ENCODE results near the gene TSHZ3. TPM values are rescaled to one million over a fixed set of nuclear protein-coding genes. Genes with fewer than 3 reads are reported as not detected.

TSHZ3 gene
- total RNA-seq, 1 donor from 2014 or later, result 0.61 TPM

DNA sequence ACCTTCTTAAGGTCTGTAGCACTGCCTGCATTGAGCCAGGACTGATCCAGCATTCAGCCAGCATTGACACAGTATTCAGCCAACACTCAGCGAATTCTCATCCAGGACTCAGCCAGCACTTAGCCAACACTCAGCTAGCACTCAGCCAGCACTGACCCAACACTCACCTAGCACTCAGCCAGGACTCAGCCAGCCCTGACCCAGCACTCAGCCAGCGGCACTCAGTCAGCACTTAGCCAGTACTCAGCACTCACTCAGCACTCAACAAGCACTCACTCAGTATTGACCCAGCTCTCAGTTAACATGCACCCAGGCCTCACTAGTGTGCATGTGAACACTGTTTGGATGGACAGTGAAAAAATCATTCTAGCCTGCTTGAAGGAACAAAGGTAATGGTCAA is 55.0 kb downstream of the TSHZ3 start:
- intact Hi-C loops (cut with micrococcal nuclease), result no loop called here

DNA sequence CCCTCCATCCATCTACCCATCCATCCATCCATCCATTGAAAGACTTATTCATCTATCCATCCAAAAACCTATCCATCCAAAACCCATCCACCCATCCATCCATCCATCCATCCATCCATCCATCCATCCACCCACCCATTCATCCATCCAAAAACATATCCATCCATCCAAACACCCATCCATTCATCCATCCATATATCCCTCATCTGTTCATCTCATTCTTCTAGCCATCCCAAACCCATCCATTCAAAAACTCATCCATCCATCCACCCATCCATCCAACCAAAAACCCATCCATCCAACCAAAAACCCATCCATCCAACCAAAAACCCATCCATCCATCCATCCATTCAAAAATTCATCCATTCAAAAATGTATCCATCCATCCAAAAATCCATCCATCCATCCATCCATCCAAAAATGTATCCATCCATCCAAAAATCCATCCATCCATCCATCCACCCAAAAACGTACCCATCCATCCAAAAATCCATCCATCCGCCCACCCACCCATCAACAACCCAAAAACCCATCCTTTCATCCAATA is 56.5 kb downstream of the TSHZ3 start:
- intact Hi-C loops (cut with micrococcal nuclease), result no loop called here

DNA sequence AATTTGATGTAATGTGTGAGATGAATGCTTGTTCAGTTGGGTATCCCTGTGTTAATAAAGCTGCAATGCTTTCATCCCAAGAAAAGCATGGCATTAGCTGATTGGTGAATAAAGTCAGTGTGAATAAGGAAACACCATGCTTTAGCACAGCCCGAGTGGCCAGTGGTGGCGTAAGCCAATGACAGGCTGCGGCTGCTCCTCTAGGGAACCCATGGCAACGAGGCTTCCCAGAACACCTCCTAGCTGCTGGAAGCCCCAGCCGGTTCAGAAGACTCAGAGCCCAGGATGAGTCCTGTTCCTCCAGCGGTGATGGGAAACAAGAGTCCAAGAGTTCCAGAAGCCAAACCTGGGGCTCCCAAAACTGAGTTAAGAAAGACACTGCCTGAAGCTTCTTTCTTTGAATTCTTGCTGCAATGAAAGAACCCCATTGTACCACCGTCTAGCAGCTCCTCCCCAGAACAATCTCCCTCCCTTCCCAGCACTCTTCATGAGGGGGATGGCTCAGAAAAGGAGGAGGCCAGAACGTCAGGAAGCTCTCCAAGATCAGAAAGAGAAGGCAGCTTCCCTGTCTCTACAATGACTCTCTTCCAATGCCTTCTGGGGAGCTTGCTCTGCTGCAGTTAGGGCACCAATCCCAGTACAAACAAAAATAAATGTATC is 58.2 kb downstream of the TSHZ3 start:
- intact Hi-C loops (cut with micrococcal nuclease), result no loop called here

DNA sequence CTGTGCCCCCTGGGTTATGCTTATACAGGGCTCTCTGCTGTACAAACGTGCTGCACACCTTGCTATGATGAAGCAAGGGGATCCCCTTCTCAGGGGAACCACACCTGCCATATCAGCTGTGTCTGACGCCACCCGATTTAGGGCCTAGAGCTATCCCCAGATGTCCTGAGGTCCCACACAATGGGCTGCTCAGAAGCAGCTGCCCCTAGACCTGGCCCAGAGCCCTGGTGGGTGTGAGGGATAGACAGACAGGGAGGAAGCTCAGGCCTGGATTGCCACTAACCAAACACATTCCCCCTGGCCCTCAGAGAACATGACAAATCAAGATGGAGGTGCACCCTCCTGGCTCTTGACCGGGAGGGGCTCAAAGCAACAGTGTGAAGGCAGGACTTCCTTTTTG is 59.3 kb downstream of the TSHZ3 start:
- intact Hi-C loops (cut with micrococcal nuclease), result no loop called here

DNA sequence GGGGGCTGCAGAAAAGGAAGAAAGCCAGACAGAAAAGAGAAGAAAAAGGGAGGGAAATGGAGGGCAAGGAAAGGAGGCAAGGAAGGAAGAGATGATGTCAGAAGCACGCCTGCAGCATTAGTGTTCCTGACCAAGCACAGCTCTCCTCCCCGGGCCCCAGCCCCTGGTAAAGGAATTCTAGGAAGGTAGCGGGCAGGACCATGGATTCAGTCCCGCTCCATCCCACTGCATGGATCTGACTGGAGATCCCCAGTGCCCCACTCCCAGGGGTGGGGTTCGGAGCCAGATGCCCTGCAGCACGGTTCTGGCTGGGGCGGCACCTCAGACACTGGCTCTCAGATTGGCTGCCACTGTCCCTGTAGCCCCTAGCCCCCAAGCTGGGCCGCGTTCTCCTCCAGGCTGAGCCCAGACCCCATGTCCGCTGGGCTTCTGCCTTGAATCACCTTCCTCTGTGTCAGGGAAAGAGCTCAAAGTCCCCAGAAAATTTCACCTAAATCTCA is 59.8 kb downstream of the TSHZ3 start:
- intact Hi-C loops (cut with micrococcal nuclease), result no loop called here

DNA sequence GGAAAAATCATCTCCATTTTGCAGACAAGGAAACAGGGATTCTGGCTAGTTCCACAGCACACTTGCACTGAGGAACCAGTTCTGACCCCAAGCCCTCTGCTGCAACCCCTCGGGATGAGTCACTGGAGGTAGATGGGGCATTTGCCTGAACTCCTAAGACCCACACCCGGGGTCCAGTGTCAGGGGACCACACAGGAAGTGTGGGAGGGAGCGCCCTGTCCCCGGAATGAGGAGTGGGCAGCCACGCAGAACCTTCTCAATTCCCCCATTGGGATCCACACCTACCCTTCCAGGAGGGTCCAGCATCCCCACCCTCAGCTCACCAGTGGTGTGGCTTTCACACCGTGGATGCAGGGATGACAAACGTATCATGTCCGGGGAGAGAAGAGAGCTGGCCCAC is 62.7 kb downstream of the TSHZ3 start:
- intact Hi-C loops (cut with micrococcal nuclease), result no loop called here

DNA sequence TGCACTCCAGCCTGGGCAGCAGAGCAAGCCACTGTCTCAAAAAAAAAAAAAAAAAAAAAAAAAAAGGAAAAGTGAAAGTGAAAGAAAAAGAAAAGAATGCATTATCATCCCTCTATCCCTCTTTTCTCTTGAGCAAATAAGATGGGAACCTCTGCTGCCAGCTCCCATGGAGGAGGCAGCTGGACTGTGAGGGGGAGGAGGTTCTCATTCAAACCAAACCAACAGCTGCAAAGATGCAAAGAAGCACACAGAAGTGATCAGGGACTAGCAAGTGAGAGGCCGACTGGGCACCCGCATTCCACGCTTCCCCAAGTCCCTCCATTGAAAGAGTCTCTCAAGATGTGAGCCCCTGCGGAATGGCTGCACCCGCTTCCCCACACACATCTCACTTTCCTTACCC is 63.5 kb downstream of the TSHZ3 start:
- intact Hi-C loops (cut with micrococcal nuclease), result no loop called here

DNA sequence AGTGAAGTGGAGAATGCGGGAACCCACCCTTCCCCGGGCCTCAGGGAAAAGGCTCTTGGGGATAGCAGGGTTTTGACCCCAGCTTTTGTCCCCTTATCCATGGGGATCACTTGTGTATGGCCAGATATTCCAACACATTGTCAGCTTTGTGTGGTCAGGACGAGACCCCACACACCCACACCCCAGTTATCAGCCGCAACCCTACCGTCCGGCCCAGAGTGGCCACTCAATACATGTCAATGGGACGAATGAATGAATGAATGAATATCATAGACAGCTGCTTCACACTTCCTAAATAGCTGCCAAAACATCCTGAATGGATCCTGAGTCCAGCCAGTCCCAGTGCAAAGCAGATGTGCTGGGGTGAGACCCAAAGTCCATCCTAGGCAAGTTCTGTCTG is 64.6 kb downstream of the TSHZ3 start:
- intact Hi-C loops (cut with micrococcal nuclease), result no loop called here

DNA sequence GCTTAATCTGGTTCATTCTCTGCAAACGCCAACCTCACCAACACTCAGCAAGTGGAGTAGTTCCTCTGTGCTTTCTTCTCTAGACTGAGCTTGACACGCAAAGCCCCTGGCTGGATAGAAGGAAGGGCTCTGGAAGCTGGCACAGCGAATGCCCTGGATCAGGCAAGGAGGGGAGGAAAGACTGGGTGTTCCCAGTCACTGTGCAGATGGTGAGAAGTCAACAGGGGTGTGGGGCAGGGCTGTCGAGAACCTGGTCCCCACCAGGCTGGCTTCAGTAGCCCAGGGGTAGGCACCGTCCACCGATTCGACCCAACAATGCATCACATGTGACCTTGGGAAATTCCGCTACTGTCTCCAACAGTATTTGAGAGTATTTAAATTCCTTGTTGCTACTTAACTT is 65.5 kb downstream of the TSHZ3 start:
- intact Hi-C loops (cut with micrococcal nuclease), result no loop called here

DNA sequence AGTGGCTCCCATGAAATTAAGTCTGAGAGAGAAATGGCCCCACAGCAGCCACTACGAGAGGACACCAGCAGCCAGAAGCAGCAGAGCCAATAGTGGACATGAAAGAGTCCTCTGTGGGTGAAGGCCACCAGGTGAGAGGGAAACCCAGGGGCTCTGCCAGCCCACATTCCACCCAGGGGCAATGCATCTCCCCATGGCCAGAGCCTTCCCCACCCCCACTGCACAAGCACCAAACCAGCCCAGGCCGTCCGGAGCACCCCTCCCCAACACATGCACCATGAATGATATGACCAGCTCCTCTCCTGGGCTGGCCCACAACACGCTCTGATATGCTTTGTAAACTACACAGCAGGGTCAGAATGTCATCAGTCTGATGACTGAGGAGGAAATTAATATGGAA is 66.9 kb downstream of the TSHZ3 start:
- intact Hi-C loops (cut with micrococcal nuclease), result no loop called here

DNA sequence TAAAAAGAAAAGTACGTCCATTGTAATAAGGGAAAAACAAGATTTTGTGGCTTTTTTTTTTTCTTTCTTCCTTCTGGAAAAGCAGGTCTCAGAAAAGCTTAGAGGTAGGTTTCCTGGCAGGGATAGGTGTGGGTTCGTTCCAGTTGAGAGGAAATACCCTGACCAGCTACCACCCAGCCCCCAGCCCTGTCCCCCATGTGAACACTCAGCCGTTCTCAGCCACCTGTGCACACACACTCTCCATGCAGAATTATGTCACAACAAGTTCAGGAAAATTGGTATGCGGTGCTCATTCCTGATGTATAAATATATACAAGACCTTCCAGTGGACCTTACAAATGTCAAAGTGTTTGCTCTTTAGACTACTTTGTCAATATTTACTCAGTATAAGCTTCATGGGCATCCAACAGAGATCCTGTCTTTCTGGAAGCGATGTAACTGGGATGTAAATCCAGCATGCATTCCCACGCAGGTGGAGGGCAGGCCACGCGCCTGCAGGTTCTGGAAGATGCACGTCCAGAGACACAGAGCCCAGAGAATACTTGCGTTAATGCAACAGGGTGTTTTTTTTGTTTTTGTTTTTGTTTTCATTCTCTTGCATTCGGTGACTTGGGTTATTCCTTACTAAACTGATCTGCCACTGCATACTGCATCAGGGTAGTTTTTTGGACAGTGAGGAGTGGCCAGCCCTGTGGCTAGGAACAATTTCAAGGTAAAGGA is 68.8 kb downstream of the TSHZ3 start:
- intact Hi-C loops (cut with micrococcal nuclease), result no loop called here

DNA sequence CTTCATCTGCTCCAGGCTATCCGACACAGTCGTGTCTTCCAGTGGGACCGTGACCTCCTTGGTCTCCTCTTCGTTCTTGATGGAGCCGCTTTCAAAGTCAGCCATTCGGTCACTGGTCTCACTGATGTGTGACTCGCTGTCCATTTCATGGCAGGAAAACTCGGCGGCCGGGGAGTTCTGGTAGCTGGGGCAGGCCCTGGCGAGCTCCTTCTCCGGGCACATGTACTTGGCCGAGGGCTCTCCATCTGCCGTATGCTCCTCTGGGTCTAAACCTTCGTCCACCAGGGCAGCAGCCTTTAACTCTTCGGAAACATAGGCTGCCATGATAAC is 69.8 kb downstream of the TSHZ3 start:
- intact Hi-C loops (cut with micrococcal nuclease), result no loop called here

DNA sequence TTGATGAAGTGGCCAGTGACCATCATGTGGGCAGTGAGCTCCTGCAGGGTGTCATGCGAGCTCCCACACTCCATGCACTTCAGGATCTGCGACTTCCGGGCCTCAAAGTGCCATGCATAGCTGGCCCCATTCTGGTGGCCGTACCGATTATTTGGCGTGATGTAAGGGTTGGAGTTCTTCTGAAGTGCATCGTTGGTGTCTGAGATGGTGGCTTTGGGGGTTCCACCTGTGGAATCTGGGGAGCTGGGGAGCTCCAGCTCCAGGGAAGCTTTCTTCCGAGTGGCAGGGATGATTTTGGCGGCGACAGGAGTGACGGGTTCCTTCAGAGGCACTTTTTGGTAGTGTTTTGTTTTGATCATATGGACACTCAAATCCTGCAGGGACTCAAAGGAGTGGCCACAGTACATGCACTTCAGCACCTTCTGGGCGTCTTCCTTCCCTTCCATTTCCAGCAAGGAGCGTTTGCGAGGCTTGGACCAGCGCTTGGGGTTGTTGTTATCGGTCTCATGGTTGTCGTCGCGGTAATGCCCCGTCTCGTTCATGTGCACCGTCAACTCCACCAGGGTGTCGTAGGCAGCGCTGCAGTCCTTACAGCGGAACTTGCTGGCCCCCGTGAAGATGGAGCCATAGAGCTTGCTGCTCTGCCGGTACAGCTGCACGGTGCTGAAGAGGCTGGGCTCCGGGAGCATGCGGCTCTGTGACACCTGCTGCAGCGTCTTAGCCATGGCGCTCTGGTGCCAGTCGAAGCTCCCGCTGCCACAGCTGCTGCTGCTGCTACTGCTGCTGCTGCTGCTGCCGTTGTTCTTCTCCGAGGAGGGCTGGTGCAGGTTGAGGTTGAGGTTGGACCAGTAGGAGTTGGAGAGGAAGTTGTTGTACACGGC is 70.4 kb downstream of the TSHZ3 start:
- intact Hi-C loops (cut with micrococcal nuclease), result no loop called here

DNA sequence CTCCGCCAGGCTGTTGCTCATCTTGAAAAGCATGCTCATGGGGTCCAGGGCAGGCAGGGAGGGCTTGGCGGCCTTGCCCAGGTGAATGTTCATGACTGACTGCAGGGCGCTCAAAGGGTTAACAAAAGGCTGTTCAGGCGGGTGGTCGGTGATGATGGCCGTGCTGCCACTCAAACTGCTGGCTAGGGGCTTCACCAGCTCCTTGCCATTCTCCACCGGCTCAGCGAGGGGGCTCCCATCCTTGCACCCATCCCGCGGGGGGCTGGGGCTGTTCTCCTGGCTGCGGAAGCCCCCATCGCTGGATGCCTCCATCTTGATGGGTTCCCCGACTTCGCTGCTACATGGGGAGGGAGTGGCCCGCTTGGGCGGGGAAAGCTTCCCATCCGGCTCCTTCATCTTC is 71.7 kb downstream of the TSHZ3 start:
- intact Hi-C loops (cut with micrococcal nuclease), result no loop called here

DNA sequence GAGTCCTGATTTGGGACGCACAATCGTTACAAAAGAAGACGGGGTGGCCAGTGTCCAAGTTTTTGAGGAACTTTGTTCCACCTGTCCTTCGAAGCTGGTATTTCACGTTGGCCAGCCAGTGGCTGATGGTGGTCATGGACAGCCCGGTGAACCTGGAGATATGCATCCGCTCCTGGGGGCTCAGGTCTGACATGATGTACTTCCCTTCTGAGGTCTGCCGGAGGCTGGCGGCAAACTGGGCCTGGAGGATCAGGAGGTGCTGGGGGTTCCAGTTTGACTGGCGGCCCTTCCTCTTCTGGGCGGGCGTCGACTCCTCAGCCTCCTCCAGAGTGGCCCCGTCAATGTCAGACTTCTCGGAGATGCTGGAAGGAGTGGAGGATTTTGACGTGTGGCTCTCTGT is 72.4 kb downstream of the TSHZ3 start:
- intact Hi-C loops (cut with micrococcal nuclease), result no loop called here

DNA sequence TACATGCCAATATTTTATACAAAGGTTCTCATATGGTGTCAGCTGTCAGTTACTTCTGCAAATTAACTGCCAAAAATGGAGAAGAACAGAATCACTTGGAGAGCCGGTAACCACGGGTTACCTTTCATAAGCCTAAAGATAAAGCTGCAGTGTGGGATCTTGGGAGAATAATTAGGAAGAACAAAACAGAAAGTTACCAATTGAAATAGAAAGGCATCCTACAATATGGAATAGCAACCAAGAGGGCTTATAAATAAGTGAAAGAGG is 74.2 kb downstream of the TSHZ3 start:
- intact Hi-C loops (cut with micrococcal nuclease), result no loop called here

DNA sequence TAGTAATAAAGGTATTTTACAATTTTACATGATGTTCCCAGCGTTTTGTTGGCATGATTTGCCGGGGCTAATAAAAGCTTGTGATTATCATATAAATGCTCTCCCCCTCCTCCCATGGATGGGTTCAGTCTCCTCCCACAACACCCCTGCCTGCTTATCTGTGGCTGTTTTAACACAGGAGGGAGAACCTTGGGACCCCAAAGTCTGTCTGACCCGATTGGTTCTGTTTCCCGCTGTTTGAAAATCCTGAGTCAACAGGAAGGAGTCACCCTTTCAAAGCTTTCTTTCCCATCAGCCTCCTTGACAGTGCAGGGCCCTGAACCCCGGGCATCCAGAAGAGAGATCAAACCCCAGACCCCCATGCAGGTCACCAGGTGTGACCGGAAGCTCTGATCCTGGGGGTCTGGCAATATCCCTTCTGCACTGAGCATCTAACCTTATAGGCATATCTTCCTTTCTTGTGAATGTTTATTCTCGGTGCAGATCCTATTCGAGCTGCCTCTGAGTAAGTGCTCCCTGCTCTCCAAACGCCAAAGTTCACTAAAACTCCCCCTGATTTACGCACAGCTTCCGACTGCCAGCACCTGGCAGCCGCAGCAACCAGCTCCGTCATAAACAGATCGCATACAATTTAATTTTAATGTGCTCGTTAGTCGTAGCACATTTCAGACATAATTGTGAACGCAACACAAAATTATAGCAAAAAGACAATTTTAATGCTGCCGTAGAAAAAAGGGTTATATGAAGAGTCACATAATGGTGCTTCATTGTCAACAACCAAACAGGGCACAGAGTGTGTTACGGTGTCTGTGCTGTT is 74.8 kb downstream of the TSHZ3 start:
- intact Hi-C loops (cut with micrococcal nuclease), result no loop called here

DNA sequence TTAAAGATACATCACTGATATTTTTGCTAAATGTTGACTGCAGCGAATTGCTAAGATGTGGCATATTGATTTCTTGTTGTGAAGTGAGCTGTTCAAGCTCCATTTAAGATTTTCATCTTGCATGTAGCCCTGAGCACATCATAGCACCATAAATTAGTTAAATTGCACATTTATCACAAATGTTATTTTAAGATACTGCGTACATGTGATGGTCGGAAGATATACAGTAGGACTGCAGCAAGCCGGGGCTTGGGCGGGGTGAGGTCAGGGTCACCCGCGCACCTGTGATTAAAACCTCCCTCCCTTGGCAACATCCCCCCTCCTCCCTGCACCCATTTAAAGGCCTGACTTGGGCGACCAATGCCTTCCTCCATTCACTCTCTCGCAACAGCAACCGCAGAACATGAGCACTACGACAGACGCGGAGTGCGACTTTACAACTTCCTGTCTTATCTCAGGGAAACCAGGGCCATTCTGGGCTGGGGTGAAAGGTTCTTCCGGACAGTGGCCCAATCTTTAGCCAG is 76.6 kb downstream of the TSHZ3 start:
- intact Hi-C loops (cut with micrococcal nuclease), result no loop called here

DNA sequence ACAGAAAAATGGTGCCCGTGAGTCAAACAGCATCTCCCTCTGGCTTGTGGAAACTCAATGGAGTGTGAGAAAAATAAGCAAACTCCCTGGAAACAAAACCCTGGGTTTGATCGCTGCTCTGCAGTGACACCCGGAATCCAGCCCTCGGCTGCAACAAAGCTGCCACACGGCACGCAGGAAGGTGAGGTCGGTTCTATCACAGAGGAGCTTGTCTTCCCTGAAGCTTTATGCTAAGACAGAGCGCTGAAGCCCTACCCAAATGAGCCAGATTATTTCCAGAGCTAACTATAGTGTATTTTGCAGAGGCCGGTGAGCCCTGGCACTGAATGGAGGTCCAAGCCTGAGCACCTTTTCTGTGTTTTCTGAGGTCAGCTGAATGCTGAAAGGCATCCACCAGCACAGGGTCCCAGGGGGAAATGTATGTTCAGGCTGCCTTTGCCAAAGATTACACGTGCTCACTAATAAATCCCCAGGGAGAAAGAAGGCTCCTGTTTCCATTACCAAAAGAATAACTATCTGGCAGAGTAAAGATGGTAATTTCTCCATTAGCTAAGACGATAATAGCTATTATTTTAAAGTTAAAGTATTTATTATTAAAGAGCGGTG is 77.8 kb downstream of the TSHZ3 start:
- intact Hi-C loops (cut with micrococcal nuclease), result no loop called here

DNA sequence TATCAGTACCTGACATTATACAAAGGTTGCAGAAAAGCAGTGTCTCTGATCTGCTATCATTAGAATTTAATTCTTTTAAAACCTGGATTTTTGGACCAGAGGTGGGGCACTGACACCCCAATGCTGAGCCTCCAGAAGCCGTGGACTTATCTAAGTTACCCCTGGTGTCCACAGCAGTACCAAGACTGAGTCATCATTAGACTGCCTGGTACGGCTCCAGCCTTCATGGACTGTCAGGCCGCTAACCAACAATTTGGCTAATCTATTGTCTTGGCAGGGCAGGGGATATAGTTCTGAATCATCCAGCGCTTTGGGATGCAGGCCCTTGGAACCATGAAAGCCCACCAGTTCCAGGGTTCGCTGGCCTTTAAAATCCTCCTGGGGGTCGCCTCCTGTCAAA is 78.3 kb downstream of the TSHZ3 start:
- intact Hi-C loops (cut with micrococcal nuclease), result no loop called here

All from T-helper 2 cell treated with Interferon-gamma antibody and Interleukin-4, amounts not matched to agents 100 ng/mL and 5 ng/mL, for 36 hours (primary cell).